Measurements from ENCODE around the gene WNT11.

The WNT11 gene

DNA sequence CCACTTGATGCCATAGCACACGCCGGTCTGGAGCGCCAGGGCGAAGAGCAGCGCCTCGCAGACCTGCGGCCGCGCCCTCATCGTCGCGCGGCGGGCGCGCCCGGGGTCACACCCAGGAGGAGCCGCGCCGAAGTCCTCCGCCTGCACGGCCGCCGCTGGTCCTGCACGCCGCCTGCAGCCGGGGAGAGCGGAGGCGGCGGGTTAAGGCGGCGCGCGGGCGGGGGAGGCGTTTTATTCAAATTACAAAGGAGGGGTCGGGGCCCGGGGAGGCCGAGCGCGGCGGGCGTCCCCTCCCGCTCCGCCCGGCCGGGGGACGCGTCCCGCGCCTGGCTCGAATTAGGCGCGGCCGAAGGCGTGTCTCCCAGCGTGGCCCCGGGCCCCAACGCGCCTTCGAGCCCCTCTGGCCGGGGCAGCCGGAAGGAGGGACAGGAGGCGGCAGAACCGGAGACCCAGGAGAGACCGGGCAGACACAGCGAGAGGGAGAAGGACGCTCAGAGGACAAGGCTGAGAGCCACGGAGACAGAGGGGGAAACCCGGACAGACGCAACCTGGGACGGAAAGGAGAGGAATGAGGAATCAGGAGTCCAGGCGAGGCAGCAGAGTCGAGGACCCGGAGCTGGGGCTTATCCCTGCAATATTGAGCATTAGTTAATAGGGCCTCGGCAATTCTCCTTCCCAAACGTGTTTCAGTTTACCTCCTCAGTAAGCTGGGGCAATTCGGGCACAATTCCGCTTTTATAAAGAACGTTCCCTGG is at the start of gene WNT11:
TSS of gene WNT11 (minus strand) at position 176 of the 755 bp plus-strand sequence. CDS start at position 81, 95 bp downstream.
- no peak for DNase-seq

DNA sequence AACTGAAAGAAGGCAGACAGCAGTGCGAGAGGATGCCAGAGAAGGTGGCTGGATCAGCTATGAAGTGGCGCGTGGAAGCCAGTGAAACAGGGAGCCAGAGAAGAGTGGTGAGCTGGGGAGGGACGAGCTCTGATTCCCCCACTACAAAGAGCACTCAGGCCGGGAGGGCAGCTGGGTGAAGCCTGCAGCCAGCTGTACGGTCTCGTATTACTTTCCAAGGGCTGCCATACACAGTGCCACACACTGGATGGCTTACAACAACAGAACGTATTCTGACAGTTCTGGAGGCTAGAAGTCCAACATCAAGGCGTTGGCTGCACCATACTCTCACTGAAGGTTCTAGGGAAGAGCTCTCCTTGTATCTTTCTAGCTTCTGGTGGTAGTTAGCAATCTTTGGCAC is 47.1 kb upstream of the WNT11 start:
- no peak for DNase-seq

DNA sequence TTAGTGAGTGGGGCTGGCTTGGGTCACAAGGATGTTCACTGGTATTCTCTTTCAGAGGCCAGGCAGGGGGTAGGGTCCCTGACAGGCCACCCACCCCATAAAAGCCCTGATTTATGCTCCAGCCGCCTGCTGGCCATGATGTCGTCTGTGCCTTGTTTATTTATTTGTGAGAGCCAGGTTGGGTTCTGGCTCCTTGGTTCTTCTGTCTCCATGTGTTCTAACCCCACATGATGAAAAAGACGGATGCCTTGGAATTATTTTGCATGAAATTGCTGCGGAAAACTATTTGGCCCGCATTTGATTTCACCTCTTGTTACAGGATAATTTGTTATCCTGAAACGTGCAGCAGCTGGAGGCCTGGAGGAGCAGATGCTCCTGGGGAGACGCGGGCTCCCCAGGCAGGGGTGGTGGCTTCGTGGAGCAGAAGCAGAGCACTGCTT is 46.3 kb upstream of the WNT11 start:
- no peak for DNase-seq

DNA sequence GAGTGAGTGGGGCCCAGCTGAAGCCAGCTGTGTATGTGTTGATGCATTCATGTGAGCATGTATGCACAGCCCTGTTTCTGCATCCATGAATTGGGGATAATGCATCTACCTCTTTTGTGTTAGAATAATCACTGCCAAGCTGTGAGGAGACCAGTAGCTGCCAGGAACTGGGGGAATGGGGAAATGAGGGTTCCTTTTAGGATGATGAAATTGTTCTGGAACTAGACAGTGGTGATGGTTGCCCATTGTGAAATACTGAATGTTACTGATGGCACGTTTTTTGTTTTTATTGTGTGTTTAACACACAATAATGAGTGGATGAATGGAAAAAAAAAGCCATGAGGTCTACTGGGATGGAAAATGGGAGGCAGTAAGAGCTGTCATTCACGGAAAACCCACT is 45.3 kb upstream of the WNT11 start:
- peak; percentile 57 for DNase-seq

DNA sequence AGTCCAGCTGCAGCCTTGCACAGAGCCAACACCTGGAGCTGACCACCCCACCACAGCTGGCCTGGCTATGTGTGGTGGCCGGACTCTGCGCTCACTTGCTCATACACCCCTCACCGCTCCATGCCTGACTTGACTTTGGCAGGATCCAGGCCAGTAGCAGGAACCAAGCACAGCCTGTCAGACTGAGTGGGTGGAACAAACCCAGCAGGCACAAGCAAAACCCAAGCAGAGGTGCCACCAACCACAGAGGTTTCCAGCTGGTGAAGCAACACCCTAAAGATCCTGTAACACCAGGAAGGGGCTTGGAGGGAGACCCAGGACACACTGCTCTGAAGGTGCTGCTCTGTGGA is 44.9 kb upstream of the WNT11 start:
- peak; percentile 48 for DNase-seq

DNA sequence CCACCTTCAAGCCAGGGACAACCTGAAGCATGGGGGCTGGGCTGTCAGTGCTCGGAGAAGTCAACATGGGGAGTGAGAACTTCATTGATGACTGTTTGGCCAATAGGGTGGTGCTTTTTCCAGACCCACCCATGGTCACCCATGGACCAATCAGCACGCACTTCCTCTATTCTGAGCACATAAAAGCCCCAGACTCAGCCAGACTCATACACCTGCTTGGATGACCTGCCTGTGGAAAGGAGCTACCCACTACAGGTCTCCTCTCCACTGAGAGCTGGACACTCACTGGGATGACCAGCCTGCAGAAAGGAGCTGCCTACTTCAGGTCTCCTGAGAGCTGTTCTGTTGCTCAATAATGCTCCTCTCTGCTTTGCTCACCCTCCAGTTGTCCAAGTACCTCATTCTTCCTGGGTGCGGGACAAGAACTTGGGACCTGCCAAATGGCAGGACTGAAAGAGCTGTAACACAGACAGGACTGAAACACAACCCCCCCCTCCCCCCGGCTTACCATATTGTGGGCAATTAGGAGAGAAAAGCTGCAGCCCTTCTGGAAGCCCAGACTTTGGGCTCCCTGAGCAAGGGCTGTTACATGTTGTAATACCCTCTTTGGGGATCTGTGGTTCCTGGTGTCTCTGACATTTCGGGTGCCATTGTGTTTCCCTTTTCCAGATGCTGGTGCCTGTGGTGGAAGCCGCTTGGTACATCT is 44.4 kb upstream of the WNT11 start:
- DNase-seq = peak; percentile 60

- no peak for DNase-seq
Observed at GRCh38 chr11:76249195-76249741, 43.0 kb upstream of the WNT11 start.

GRCh38 chr11:76248210-76248609 is 41.9 kb upstream of the WNT11 start:
- DNase-seq = no peak

GRCh38 chr11:76247091-76247490 is 40.8 kb upstream of the WNT11 start:
- no peak for DNase-seq

GRCh38 chr11:76246271-76246933 is 40.1 kb upstream of the WNT11 start:
- DNase-seq = no peak

DNA sequence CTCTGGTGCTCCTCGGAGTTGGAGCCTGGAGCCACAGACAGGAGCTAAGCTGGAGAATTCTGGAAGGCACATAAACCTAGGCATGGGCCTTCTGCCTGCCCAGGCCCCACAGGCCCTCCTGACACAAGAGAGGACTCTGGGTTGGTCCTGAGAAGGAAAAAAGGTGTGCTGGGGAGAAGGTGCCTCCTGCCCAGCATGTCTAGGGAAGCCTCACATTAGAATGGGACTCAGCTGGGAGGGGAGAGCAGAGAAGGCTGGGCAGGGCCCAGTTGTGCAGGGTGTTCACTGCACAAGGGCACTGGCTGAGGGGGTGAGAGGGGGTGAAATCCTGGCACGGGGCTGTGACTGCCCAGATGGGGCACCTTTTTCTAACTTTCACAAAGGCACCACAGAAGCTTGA is 39.4 kb upstream of the WNT11 start:
- DNase-seq = no peak

- no peak for DNase-seq
Observed at GRCh38 chr11:76244316-76244851, 38.1 kb upstream of the WNT11 start.

DNA sequence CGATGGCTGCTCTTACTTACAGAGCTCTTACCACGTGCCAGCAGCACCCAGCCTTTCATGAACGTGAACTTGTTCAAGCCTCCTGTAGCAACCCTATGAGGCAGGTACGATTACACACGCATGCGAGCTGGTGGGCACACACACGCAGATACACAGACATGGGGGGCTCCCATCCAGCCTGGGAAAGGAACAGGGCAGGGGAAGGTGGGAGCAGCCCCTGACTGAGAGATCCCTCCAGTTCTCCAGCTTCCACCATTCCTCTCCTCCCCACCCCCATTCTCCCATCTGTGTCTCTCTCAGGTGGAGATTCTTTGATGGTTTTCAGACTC is 37.6 kb upstream of the WNT11 start:
- no peak for DNase-seq

DNA sequence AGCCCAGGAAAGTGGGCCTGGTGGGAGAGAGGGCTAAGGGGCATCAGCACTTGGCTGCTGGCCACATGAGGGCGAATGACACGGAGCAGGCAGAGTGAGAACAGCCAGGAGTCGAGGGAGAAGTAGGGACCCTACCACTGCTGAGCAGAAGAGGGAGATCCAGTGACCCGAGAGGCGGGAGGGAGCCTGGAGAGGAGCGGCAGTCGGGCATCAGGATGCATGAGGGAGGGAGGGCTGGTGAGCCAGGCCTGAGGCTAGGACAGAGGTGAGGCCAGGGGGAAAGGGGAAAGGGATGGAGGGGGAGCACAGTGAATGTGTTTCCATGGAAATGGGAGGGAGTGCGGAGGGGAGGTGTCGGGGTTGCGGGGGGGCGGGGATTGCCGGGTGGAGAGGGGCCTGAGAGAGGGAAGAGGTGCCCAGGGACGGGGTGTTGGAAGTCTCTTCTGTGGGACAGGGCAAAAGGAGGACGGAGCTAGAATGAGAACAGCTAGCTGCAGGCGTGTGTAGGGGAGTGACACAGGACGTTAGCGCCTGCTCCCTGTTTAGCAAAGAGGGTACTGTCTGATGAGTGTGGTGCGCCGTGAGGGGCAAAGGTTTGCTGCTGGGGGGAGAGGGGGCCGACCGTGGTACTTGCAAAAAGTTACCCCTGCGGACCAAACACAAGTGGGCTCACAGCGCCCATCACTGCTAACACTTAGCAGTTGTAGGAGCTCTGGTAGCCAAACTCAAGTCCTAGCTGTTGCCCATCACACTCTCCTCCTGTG is 37.1 kb upstream of the WNT11 start:
- no peak for DNase-seq

DNA sequence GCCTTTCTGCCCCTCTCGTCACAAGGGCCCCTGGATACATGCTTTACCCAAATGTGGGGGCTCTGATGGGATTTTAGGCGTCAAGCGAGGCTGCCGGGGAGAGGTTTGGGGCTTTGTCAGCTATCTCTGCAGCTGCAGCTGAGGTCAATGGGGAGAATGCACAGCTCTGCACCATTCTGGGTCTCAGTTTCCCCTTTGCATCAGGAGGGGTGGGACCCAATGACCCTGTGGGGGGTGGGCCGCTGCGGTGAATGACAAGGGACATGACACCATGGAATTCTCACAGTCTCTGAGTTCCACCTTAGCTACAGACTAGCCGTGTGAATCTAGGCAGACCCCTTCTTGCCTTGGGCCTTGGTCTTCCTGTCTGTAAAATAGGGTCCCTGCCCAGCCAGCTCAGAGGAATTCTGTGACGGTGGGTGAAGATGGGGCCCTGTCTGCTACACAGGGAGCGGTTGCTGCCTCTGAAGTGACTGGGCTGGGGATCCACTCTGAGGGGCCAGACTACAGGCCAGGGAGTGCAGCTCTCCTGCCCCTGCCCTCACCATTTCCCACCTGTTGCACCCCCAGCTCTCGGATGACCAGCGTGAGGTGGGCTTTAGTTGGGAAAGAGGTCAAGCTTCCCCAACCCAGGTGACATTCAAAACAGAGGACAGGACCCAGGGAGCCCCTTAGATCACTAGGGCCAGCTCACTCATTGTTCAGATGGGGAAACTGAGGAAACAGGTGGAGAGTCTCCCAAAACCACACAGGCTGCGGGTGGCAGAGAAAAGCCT is 35.9 kb upstream of the WNT11 start:
- DNase-seq = no peak

GRCh38 chr11:76241243-76242000 is 35.1 kb upstream of the WNT11 start:
- DNase-seq = no peak

DNA sequence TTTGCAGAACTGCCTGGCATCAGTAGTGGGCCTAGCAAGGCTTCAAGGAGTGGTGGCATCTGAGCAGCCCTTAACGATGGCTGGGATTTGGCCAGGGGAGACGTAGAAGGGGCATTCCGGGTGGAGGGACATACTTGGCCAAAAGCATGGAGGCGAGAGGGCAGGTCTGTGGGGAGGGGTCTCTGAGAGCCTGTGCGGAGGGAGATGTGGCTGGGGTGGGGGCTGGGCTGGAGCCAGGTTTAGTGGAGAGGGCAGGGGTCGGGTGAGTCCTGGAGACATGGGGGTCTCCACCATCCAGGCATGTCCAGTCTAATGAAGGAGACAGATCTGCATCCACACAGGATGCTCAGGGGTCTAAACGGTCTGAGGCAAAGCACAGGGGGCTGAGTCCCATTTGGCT is 34.4 kb upstream of the WNT11 start:
- no peak for DNase-seq

DNA sequence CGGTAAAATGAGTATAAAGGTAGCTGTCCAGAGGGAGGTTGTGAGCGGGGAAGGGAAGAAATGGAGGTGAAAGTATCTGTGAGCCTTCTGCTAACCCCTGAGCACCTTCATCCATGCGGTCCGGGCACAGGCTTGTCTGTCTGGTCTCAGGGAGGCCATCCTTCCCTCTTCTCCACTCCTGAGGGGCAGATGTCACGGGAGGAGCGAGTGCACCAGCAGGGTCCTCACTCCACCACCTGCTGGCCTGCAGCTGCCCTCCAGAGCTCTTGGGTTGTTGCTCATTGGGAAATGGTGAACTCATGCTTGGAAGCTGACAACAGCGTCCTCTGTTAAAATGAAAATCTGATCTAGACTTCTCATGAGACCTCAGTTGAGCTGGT is 33.8 kb upstream of the WNT11 start:
- no peak for DNase-seq

- no peak for DNase-seq
Observed at GRCh38 chr11:76239483-76240160, 33.3 kb upstream of the WNT11 start.

DNA sequence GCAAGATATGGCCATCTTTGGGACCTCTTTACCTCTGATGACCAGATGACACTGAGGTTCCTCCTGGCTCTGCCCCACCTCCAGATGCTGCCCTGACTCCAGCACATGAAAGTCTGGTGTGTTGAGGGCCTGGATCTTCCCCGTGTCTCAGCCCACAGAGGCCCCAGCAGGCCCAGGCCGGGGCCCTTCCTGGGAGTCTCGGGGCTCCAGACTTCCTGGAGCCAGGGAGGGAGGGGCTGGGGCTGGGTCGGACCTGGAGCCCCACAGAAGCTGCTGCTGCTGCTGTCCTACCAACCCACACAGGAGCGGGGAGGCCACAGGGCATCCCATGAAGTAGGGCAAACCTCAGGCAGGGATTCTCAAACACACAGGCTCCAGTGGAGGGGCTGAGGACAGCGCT is 32.2 kb upstream of the WNT11 start:
- no peak for DNase-seq

DNA sequence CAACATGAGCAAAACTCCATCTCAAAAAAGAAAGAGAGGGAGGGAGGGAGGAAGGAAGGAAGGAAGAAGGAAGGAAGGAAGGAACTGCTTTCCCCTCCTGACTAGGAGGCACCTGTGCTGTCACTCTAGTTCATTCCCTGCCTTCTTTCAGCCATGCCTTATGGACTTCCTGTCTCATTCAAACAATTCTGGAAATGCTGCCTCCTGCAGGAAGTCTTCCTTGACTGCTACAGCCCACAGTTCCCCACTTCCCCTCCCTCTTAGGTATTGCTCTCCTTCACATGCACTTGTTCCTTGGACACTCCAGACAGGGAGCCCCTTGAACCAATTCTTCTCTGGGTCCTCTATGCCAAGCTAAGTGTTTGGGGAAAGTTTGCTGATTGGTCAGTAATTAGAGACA is 31.6 kb upstream of the WNT11 start:
- DNase-seq = peak; percentile 25
